Liver (tissue), 9 donors: ENCODE measurements around the gene GABBR2. TPM values are rescaled to one million over a fixed set of nuclear protein-coding genes. Genes with fewer than 3 reads are reported as not detected.

Source experiments
- DNase-seq: peaks from one replicate; pipeline ENCODE4 v3.0.0-alpha.2; 2017; ENCODE audit warnings: low spot score
- H3K27ac ChIP-seq, 2 donors: one replicate each; pipeline ENCODE4 v1.7.0; 2013; ENCODE audit warnings: inconsistent platforms in 2 of 2, low read length in 2 of 2, control low read depth in 1 of 2, low read depth in 1 of 2, mild to moderate bottlenecking in 1 of 2
- H3K27me3 ChIP-seq, 4 donors: one replicate each; pipeline versions ENCODE4 v1.6.1 to v1.7.0; 2013; ENCODE audit warnings: low read length in 3 of 4, inconsistent platforms in 1 of 4, mild to moderate bottlenecking in 1 of 4, moderate library complexity in 1 of 4; ENCODE audit not compliant: control insufficient read depth in 4 of 4, insufficient read depth in 4 of 4
- H3K36me3 ChIP-seq, 4 donors: one replicate each; pipeline versions ENCODE4 v1.6.1 to v1.7.0; 2013; ENCODE audit warnings: low read length in 3 of 4, mild to moderate bottlenecking in 3 of 4, low read depth in 1 of 4, moderate library complexity in 1 of 4; ENCODE audit not compliant: control insufficient read depth in 4 of 4, insufficient read depth in 3 of 4
- H3K4me1 ChIP-seq, 4 donors: one replicate each; pipeline versions ENCODE4 v1.6.1 to v1.7.0; 2013; ENCODE audit warnings: low read length in 3 of 4, mild to moderate bottlenecking in 3 of 4, moderate library complexity in 1 of 4; ENCODE audit not compliant: control insufficient read depth in 4 of 4, insufficient read depth in 4 of 4
- H3K4me3 ChIP-seq, 3 donors: one replicate each; pipeline versions ENCODE4 v1.6.1 to v1.7.0; 2013; ENCODE audit warnings: low read length in 3 of 3, control low read depth in 1 of 3, low read depth in 1 of 3, mild to moderate bottlenecking in 1 of 3
- H3K9ac ChIP-seq, 2 donors: one replicate each; pipeline ENCODE4 v1.7.0; 2013; ENCODE audit warnings: low read length in 2 of 2, mild to moderate bottlenecking in 2 of 2, moderate library complexity in 2 of 2, control low read depth in 1 of 2, low read depth in 1 of 2
- H3K9me3 ChIP-seq, 4 donors: one replicate each; pipeline versions ENCODE4 v1.6.1 to v1.7.0; 2013; ENCODE audit warnings: low read length in 3 of 4; ENCODE audit not compliant: control insufficient read depth in 4 of 4
- ATF3 ChIP-seq: IDR thresholded peaks from 2 replicates; pipeline ENCODE4 v1.6.1; 2016; ENCODE audit warnings: antibody characterized with exemption
- CTCF ChIP-seq: fragments of 150-350 bp; IDR thresholded peaks from 2 replicates; pipeline ENCODE4 v1.5.1; 2017; ENCODE audit warnings: improper control_type of control experiment, low read depth, low read length; ENCODE audit not compliant: missing input control
- EGR1 ChIP-seq, 2 donors: IDR thresholded peaks; 2 replicates each; pipeline ENCODE4 v1.6.1; 2016 to 2018; ENCODE audit warnings: antibody characterized with exemption in 2 of 2, low read depth in 2 of 2
- FOXA1 ChIP-seq: IDR thresholded peaks from 2 replicates; pipeline ENCODE4 v1.6.1; 2016; ENCODE audit warnings: antibody characterized with exemption
- GABPA ChIP-seq, 2 donors: IDR thresholded peaks in 1 of 2; conservative IDR thresholded peaks in 1 of 2; 2 replicates each; pipeline ENCODE4 v1.6.1; 2016; ENCODE audit warnings: antibody characterized with exemption in 2 of 2, mild to moderate bottlenecking in 1 of 2, moderate library complexity in 1 of 2
- JUND ChIP-seq, 2 donors: IDR thresholded peaks; 2 replicates each; pipeline ENCODE4 v1.6.1; 2016; ENCODE audit warnings: antibody characterized with exemption in 2 of 2
- MAX ChIP-seq: IDR thresholded peaks from 2 replicates; pipeline ENCODE4 v1.6.1; 2016; ENCODE audit warnings: antibody characterized with exemption
- NR2F2 ChIP-seq: IDR thresholded peaks from 2 replicates; pipeline ENCODE4 v1.6.1; 2016; ENCODE audit warnings: antibody characterized with exemption
- REST ChIP-seq: IDR thresholded peaks from 2 replicates; pipeline ENCODE4 v1.6.1; 2016; ENCODE audit warnings: antibody characterized with exemption, mild to moderate bottlenecking
- RXRA ChIP-seq, 2 donors: IDR thresholded peaks; 2 replicates each; pipeline ENCODE4 v1.6.1; 2017 to 2018; ENCODE audit warnings: antibody characterized with exemption in 2 of 2, mild to moderate bottlenecking in 1 of 2
- SP1 ChIP-seq: IDR thresholded peaks from 2 replicates; pipeline ENCODE4 v1.6.1; 2018; ENCODE audit warnings: antibody characterized with exemption, mild to moderate bottlenecking
- ZBTB33 ChIP-seq: IDR thresholded peaks from 2 replicates; pipeline ENCODE4 v1.6.1; 2016; ENCODE audit warnings: antibody characterized with exemption
- WGBS: extraction: QIAGEN DNeasy Blood & Tissue Kit; methylation state at CpG from one replicate; pipeline ENCODE4 v1.1.7; 2013; 5-methylcytosine and 5-hydroxymethylcytosine counted together
- polyA plus RNA-seq, 2 donors: library from polyadenylated mRNA; stranded (reverse) in 1 of 2; unstranded in 1 of 2; fragments of 200-250 nt in 1 of 2; fragments of >200 nt in 1 of 2; fragmentation: Nextera tagmentation in 1 of 2; extraction: Ambion mirVana in 1 of 2; gene quantifications; one replicate each; pipeline versions ENCODE4 v1.2.1 to v1.2.3, GENCODE V29; 2013 to 2015
- total RNA-seq, 2 donors: library from RNA; depleted of rRNA; stranded (reverse); fragments of >200 nt; gene quantifications; one replicate each; pipeline ENCODE4 v1.2.3, GENCODE V29; 2014
- donor health status: healthy.
- donor health status: healthy.
- donor health status: healthy.
- donor health status: healthy.
- donor health status: healthy.

The GABBR2 gene
- total and polyA plus RNA-seq, 4 donors: 0.03 to 0.23 (median 0.08) TPM; not detected in 1

GRCh38 chr9:98287384-98287783 lies 421.4 kb downstream of the GABBR2 start:
- TF ChIP-seq EGR1 (IDR thresholded peaks at IDR 0.05; ENCODE audit: low read depth in 2 of 2) (no peak), CTCF (no peak), MAX (no peak), NR2F2 (no peak), JUND (IDR thresholded peaks at IDR 0.05) (no peak)
- Histone ChIP-seq H3K9ac (no peak overlapping the region), H3K27ac (no peak overlapping the region), H3K36me3 (no peaks in the 10 kb centered on the region), H3K4me1 (no peaks in the 10 kb centered on the region), H3K9me3 (no peaks in the 10 kb centered on the region), H3K27me3 (peaks cover 0 to 2% (median 0%) of the 10 kb centered on the region in 4 donors), H3K4me3 (no peak overlapping the region)
- WGBS: 96% methylated on average over 4 of the region's 4 CpGs
- no peak for DNase-seq

GRCh38 chr9:98285446-98285845 lies 423.3 kb downstream of the GABBR2 start:
- H3K4me1 ChIP-seq: no peaks in the 10 kb centered on the region
- H3K4me3 ChIP-seq: no peak overlapping the region
- no peak overlapping the region for H3K27ac ChIP-seq
- no peak for TF ChIP-seq CTCF
- no peak for TF ChIP-seq RXRA (IDR thresholded peaks at IDR 0.05)
- no peak for TF ChIP-seq SP1
- TF ChIP-seq MAX: no peak
- no peak for TF ChIP-seq GABPA (IDR thresholded peaks at IDR 0.05 in 1 of 2, conservative IDR thresholded peaks at IDR 0.05 in 1 of 2)
- TF ChIP-seq FOXA1: no peak
- no peak for TF ChIP-seq ZBTB33
- TF ChIP-seq ATF3: no peak
- no peak for TF ChIP-seq REST
- no peak for TF ChIP-seq JUND (IDR thresholded peaks at IDR 0.05)
- H3K9me3 ChIP-seq: no peaks in the 10 kb centered on the region
- H3K9ac ChIP-seq: no peak overlapping the region
- H3K27me3 ChIP-seq: peaks cover 0 to 2% (median 0%) of the 10 kb centered on the region in 4 donors
- 71% methylated on average over 4 of the region's 4 CpGs for WGBS
- DNase-seq: no peak
- no peaks in the 10 kb centered on the region for H3K36me3 ChIP-seq
